ENCODE measurements around the gene MIEN1. TPM values are rescaled to one million over a fixed set of nuclear protein-coding genes. Genes with fewer than 3 reads are reported as not detected.

The MIEN1 gene
- total RNA-seq, 4 donors from 2014 or later = 99.3 to 215 (median 109) TPM

- H3K36me3 ChIP-seq = no peaks in the 10 kb centered on the region
- 19 to 29% methylated on average over 6 to 20 of the region's 21 CpGs for WGBS, 2 donors (ENCODE audit: low coverage in 1 of 2)
- intact Hi-C loops (cut with DNase I; ENCODE audit: low total_unique reads) (loop anchor here (10.0 kb wide), 1 partner anchor 120 kb away; the partner anchor contains the start of gene STARD3), in situ Hi-C loops (cut with MboI; ENCODE audit: low pct_ligation_motif_present in 1 of 4, low pct_unique_long_range_greater_than_20kb in 1 of 4, low sequenced_read_pairs in 3 of 4) (loop anchor here in 2 of 4 donors (10.0 kb wide), 2 partner anchors 130 to 140 kb away; partner anchors contain the start of gene PPP1R1B (in 1 of the 2))
- peaks cover 8% of the 10 kb centered on the region for H3K27me3 ChIP-seq
- peaks cover 6 to 24% (median 14%) of the 10 kb centered on the region in 4 donors for H3K4me1 ChIP-seq
- H3K9me3 ChIP-seq = no peaks in the 10 kb centered on the region
- peak; percentile 35 for DNase-seq
- peak overlapping the region; percentile 91 to 98 (median 96) for H3K27ac ChIP-seq
- H3K4me3 ChIP-seq = peak overlapping the region; percentile 60 to 91 (median 71)
- no peak for TF ChIP-seq POLR2AphosphoS5 (IDR thresholded peaks at IDR 0.05)
- TF ChIP-seq, protein P1, sequence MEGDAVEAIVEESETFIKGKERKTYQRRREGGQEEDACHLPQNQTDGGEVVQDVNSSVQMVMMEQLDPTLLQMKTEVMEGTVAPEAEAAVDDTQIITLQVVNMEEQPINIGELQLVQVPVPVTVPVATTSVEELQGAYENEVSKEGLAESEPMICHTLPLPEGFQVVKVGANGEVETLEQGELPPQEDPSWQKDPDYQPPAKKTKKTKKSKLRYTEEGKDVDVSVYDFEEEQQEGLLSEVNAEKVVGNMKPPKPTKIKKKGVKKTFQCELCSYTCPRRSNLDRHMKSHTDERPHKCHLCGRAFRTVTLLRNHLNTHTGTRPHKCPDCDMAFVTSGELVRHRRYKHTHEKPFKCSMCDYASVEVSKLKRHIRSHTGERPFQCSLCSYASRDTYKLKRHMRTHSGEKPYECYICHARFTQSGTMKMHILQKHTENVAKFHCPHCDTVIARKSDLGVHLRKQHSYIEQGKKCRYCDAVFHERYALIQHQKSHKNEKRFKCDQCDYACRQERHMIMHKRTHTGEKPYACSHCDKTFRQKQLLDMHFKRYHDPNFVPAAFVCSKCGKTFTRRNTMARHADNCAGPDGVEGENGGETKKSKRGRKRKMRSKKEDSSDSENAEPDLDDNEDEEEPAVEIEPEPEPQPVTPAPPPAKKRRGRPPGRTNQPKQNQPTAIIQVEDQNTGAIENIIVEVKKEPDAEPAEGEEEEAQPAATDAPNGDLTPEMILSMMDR (IDR thresholded peaks at IDR 0.05) = no peak
- TF ChIP-seq POLR2A (IDR thresholded peaks at IDR 0.05) = no peak
- no peak for TF ChIP-seq EP300 (IDR thresholded peaks at IDR 0.05; ENCODE audit: low read depth)
These were observed 24.7 kb upstream of the MIEN1 start for GRCh38 chr17:39754958-39755553.

GRCh38 chr17:39754161-39754957, 24.0 kb upstream of the MIEN1 start:
- intact Hi-C loops (cut with DNase I; ENCODE audit: low total_unique reads) = loop anchor here (10.0 kb wide), 1 partner anchor 120 kb away; the partner anchor contains the start of gene STARD3
- Histone ChIP-seq H3K4me3 (peak overlapping the region; percentile 60 to 91 (median 71)), H3K4me1 (peaks cover 6 to 24% (median 14%) of the 10 kb centered on the region in 4 donors), H3K36me3 (no peaks in the 10 kb centered on the region), H3K27ac (peak overlapping the region; percentile 91 to 98 (median 96)), H3K27me3 (peaks cover 4% of the 10 kb centered on the region), H3K9me3 (no peaks in the 10 kb centered on the region)
- peak; percentile 84 to 89 (median 86) for TF ChIP-seq POLR2AphosphoS5 (IDR thresholded peaks at IDR 0.05)
- TF ChIP-seq, protein P1 (IDR thresholded peaks at IDR 0.05) = peak; percentile 94 to 99 (median 99)
- no peak for TF ChIP-seq EP300 (IDR thresholded peaks at IDR 0.05; ENCODE audit: low read depth)
- peak; percentile 86 for TF ChIP-seq POLR2A (IDR thresholded peaks at IDR 0.05)
- 1% methylated on average over 75 of the region's 91 CpGs; no CpG with 5 or more reads in 1 of the 2 donors for WGBS, 2 donors (ENCODE audit: low coverage in 1 of 2)
- peak; percentile 97 for DNase-seq
- in situ Hi-C loops (cut with MboI; ENCODE audit: low pct_ligation_motif_present in 1 of 4, low pct_unique_long_range_greater_than_20kb in 1 of 4, low sequenced_read_pairs in 3 of 4) = loop anchor here in 2 of 4 donors (10.0 kb wide), 2 partner anchors 130 to 140 kb away; partner anchors contain the start of gene PPP1R1B (in 1 of the 2)

DNA sequence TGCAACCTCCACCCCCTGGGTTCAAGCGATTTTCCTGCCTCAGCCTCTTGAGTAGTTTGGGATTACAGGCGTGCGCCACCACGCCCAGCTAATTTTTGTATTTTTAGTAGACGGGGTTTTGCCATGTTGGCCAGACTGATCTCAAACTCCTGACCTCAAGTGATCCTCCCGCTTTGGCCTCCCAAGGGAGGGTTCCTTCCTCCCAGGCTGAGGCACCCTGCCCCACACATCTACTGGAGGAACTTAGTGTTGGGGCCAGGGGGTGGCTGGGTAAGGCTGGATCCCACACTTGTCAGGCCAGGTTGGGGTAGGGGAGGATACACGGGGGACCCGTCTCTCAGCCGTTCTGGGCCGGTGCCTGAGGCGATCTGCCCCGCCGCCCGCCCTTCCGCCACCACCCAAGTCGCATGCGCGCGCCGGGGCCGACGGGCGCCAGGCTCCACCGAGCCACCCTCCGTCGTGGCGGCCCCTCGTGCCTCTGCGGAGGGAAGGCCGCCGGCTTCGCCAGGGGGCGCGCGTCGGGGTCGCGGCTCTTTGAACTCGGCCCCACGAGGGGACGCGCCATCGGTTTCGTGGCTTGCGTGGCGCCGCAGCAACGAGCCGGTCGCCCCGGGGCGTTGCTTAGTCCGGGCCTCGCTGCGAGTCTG, 23.3 kb upstream of the MIEN1 start:
- H3K27ac ChIP-seq = peak overlapping the region; percentile 91 to 98 (median 96)
- peak; percentile 72 for DNase-seq
- TF ChIP-seq EP300 (IDR thresholded peaks at IDR 0.05; ENCODE audit: low read depth) (no peak), POLR2AphosphoS5 (IDR thresholded peaks at IDR 0.05) (peak in 1 of 3 donors; percentile 50), POLR2A (IDR thresholded peaks at IDR 0.05) (no peak)
- TF ChIP-seq, protein P1 (IDR thresholded peaks at IDR 0.05) = no peak
- intact Hi-C loops (cut with DNase I; ENCODE audit: low total_unique reads) = loop anchor here (10.0 kb wide), 1 partner anchor 119 kb away; the partner anchor contains the start of gene STARD3
- in situ Hi-C loops (cut with MboI; ENCODE audit: low pct_ligation_motif_present in 1 of 4, low pct_unique_long_range_greater_than_20kb in 1 of 4, low sequenced_read_pairs in 3 of 4) = loop anchor here in 2 of 4 donors (10.0 kb wide), 2 partner anchors 129 to 139 kb away; partner anchors contain the start of gene PPP1R1B (in 1 of the 2)
- H3K4me3 ChIP-seq = peak overlapping the region; percentile 60 to 91 (median 71)
- H3K9me3 ChIP-seq = no peaks in the 10 kb centered on the region
- peaks cover 6 to 24% (median 14%) of the 10 kb centered on the region in 4 donors for H3K4me1 ChIP-seq
- H3K27me3 ChIP-seq = no peaks in the 10 kb centered on the region
- no peaks in the 10 kb centered on the region for H3K36me3 ChIP-seq
- 13 to 60% methylated on average over 2 to 14 of the region's 55 CpGs for WGBS, 2 donors (ENCODE audit: low coverage in 1 of 2)

All from transverse colon (tissue), 4 donors.